PC-9 (cell line): ENCODE data around the gene TRIM68. TPM values are rescaled to one million over a fixed set of nuclear protein-coding genes. Genes with fewer than 3 reads are reported as not detected.

Experiments
- BruUV-seq: library from RNA; stranded (reverse); fragments of 400-500 nt; replicated peaks from 2 replicates; lab custom pipeline; 2021; lab: Mats Ljungman, UMichigan
- CTCF ChIA-PET: fragments of 300-600 bp; sonication (Branson Sonifier 250); formaldehyde crosslinking; loops from one replicate; lab custom pipeline; 2022; ENCODE audit warnings: antibody characterized with exemption; lab: Charles Lee
- POLR2A ChIA-PET: fragments of 300-600 bp; sonication (Branson Sonifier 250); formaldehyde crosslinking; loops from one replicate; lab custom pipeline; 2022; ENCODE audit warnings: antibody characterized with exemption; ENCODE audit not compliant: unreplicated experiment; lab: Charles Lee
- DNase-seq, 2 experiments: peaks; one replicate each; pipeline versions ENCODE4 v3.0.0 to v3.0.0-alpha.2; 2015 to 2022; ENCODE audit warnings: mixed read lengths in 1 of 2
- H2AFZ ChIP-seq: fragments of 200-600 bp; sonication (generic); 2 replicates; pipeline ENCODE4 v1.8.1; 2017; ENCODE audit warnings: antibody characterized with exemption
- H3F3A ChIP-seq: fragments of 200-600 bp; sonication (generic); 2 replicates; pipeline ENCODE4 v1.8.1; 2017; ENCODE audit warnings: antibody characterized with exemption, mild to moderate bottlenecking, low read depth; ENCODE audit not compliant: insufficient read depth
- H3K27ac ChIP-seq: fragments of 200-600 bp; sonication (generic); 2 replicates; pipeline ENCODE4 v1.6.1; 2016; ENCODE audit warnings: mixed run types
- H3K27me3 ChIP-seq: fragments of 200-600 bp; sonication (generic); 2 replicates; pipeline ENCODE4 v1.6.1; 2016; ENCODE audit warnings: low read depth, mixed run types; ENCODE audit not compliant: insufficient read depth
- H3K36me3 ChIP-seq: fragments of 200-600 bp; sonication (generic); 2 replicates; pipeline ENCODE4 v1.6.1; 2016; ENCODE audit warnings: low read depth, mixed run types
- H3K4me1 ChIP-seq: fragments of 200-600 bp; sonication (generic); replicated peaks from 2 replicates; pipeline ENCODE4 v1.6.1; 2016; ENCODE audit warnings: mixed run types; ENCODE audit not compliant: insufficient read depth
- H3K4me2 ChIP-seq: fragments of 200-600 bp; sonication (generic); 2 replicates; pipeline ENCODE4 v1.6.1; 2017; ENCODE audit warnings: mixed run types
- H3K4me3 ChIP-seq: fragments of 200-600 bp; sonication (generic); 2 replicates; pipeline ENCODE4 v1.6.1; 2016; ENCODE audit warnings: mixed run types
- H3K79me2 ChIP-seq: fragments of 200-600 bp; sonication (generic); 2 replicates; pipeline ENCODE4 v1.6.1; 2017; ENCODE audit warnings: low read depth, mixed run types
- H3K9me2 ChIP-seq: fragments of 200-600 bp; sonication (generic); 2 replicates; pipeline ENCODE4 v1.8.1; 2017; ENCODE audit warnings: mild to moderate bottlenecking; ENCODE audit not compliant: insufficient read depth
- H3K9me3 ChIP-seq: fragments of 200-600 bp; sonication (generic); 2 replicates; pipeline ENCODE4 v1.8.1; 2016; ENCODE audit warnings: low read depth; ENCODE audit not compliant: insufficient read depth
- H4K20me1 ChIP-seq: fragments of 200-600 bp; sonication (generic); 2 replicates; pipeline ENCODE4 v1.8.1; 2017; ENCODE audit not compliant: insufficient read depth
- CTCF ChIP-seq: fragments of 200-600 bp; sonication (generic); conservative IDR thresholded peaks from 2 replicates; pipeline ENCODE4 v1.6.1; 2017; ENCODE audit warnings: mixed run types, antibody characterized with exemption, mild to moderate bottlenecking, moderate library complexity
- EZH2 ChIP-seq: fragments of 200-600 bp; sonication (generic); IDR thresholded peaks from 2 replicates; pipeline ENCODE4 v1.8.0; 2017; ENCODE audit warnings: antibody characterized with exemption, low read depth
- intact Hi-C: fragments of 100-400 bp; cut with micrococcal nuclease; formaldehyde crosslinking; loops from one replicate; pipeline ENCODE4 v1.10.0; 2022; ENCODE audit not compliant: unreplicated experiment
- total RNA-seq: library from RNA; stranded (reverse); gene quantifications from 2 replicates; pipeline ENCODE4 v1.2.3, GENCODE V29; 2021

The TRIM68 gene
- total RNA-seq, 1 experiment from 2014 or later = 4.6 TPM

- Histone ChIP-seq H4K20me1 (no peaks in the 10 kb centered on the region), H3K4me1 (0 out of 2 replicates have a peak, but pooled peaks cover 4% of the 10 kb centered on the region), H2AFZ (no peak overlapping the region), H3K36me3 (no peaks in the 10 kb centered on the region), H3K27ac (no peak overlapping the region), H3F3A (no peaks in the 10 kb centered on the region), H3K4me3 (no peak overlapping the region), H3K4me2 (no peak overlapping the region), H3K79me2 (no peaks in the 10 kb centered on the region), H3K9me2 (no peaks in the 10 kb centered on the region), H3K9me3 (no peaks in the 10 kb centered on the region), H3K27me3 (no peaks in the 10 kb centered on the region)
- intact Hi-C loops = no loop called here
- POLR2A ChIA-PET = no interaction called here
- CTCF ChIA-PET = no interaction called here
- no peak for TF ChIP-seq EZH2
- TF ChIP-seq CTCF = no peak
- no TSS peak for BruUV-seq
- no peak for DNase-seq
Observed at GRCh38 chr11:4605057-4605456, 3.0 kb downstream of the TRIM68 start.

GRCh38 chr11:4593739-4594138, 14.3 kb downstream of the TRIM68 start, which contains the start of gene OR52I1:
TSS of gene OR52I1 (plus strand) at chr11:4594039. CDS start at chr11:4594039, 0 bp downstream.
- no TSS peak for BruUV-seq
- Histone ChIP-seq H3K4me1 (no peaks in the 10 kb centered on the region), H3K27ac (no peak within 1 kb of the TSS), H2AFZ (no peak within 1 kb of the TSS), H3K9me3 (no peaks in the 10 kb centered on the region), H3K27me3 (0 out of 2 replicates have a peak, but pooled peaks cover 4% of the 10 kb centered on the region), H3K4me3 (no peak within 1 kb of the TSS), H4K20me1 (no peaks in the 10 kb centered on the region), H3F3A (no peaks in the 10 kb centered on the region), H3K36me3 (no peaks in the 10 kb centered on the region), H3K4me2 (no peak within 1 kb of the TSS), H3K79me2 (no peaks in the 10 kb centered on the region), H3K9me2 (no peaks in the 10 kb centered on the region)
- DNase-seq = no peak
- intact Hi-C loops = no loop called here
- TF ChIP-seq EZH2 (no peak), CTCF (no peak)
- POLR2A ChIA-PET = no interaction called here
- CTCF ChIA-PET = no interaction called here

- Histone ChIP-seq H3F3A (no peaks in the 10 kb centered on the region), H2AFZ (no peak overlapping the region), H3K9me2 (no peaks in the 10 kb centered on the region), H3K79me2 (no peaks in the 10 kb centered on the region), H3K36me3 (no peaks in the 10 kb centered on the region), H3K4me1 (no peaks in the 10 kb centered on the region), H3K4me3 (no peak overlapping the region), H3K4me2 (no peak overlapping the region), H3K27ac (no peak overlapping the region), H3K9me3 (no peaks in the 10 kb centered on the region), H3K27me3 (peaks cover 12% of the 10 kb centered on the region; the same call in 1 of the 2 replicates), H4K20me1 (no peaks in the 10 kb centered on the region)
- ChIA-PET POLR2A (no interaction called here), CTCF (no interaction called here)
- DNase-seq = no peak
- TF ChIP-seq EZH2 = no peak
- no peak for TF ChIP-seq CTCF
- no TSS peak for BruUV-seq
- intact Hi-C loops = no loop called here
Observed at GRCh38 chr11:4589017-4589416, 19.0 kb downstream of the TRIM68 start.
